HG02884 (cell line): ENCODE results near the gene PAPPA2.

Experiments
- ATAC-seq: cut with Tn5 transposase; IDR thresholded peaks from one replicate; pipeline ENCODE4 v1.9.1; 2021; ENCODE audit warnings: mild to moderate bottlenecking, moderate library complexity; ENCODE audit not compliant: unreplicated experiment

Gene PAPPA2

GRCh38 chr1:176485083-176485482 is 22.1 kb downstream of the PAPPA2 start:
- no peak for ATAC-seq

GRCh38 chr1:176494436-176494835 is 31.5 kb downstream of the PAPPA2 start:
- no peak for ATAC-seq

GRCh38 chr1:176499671-176500070 is 36.7 kb downstream of the PAPPA2 start:
- no peak for ATAC-seq

- ATAC-seq = no peak
Measured at GRCh38 chr1:176501599-176501998, 38.6 kb downstream of the PAPPA2 start.

- no peak for ATAC-seq
Measured at GRCh38 chr1:176504848-176505553, 42.0 kb downstream of the PAPPA2 start.

GRCh38 chr1:176512966-176513365 is 50.0 kb downstream of the PAPPA2 start:
- ATAC-seq = no peak

GRCh38 chr1:176515310-176515709 is 52.3 kb downstream of the PAPPA2 start:
- ATAC-seq = no peak

- peak; percentile 95 for ATAC-seq
Measured at GRCh38 chr1:176517484-176517883, 54.5 kb downstream of the PAPPA2 start.

GRCh38 chr1:176521211-176521610 is 58.2 kb downstream of the PAPPA2 start:
- no peak for ATAC-seq

- ATAC-seq = no peak
Measured at GRCh38 chr1:176522310-176522845, 59.4 kb downstream of the PAPPA2 start.

- ATAC-seq = no peak
Measured at GRCh38 chr1:176529395-176530090, 66.6 kb downstream of the PAPPA2 start.

GRCh38 chr1:176531036-176531435 is 68.1 kb downstream of the PAPPA2 start:
- no peak for ATAC-seq

- no peak for ATAC-seq
Measured at GRCh38 chr1:176531921-176532897, 69.2 kb downstream of the PAPPA2 start.

GRCh38 chr1:176533020-176533419 is 70.0 kb downstream of the PAPPA2 start:
- no peak for ATAC-seq

- ATAC-seq = no peak
Measured at GRCh38 chr1:176536588-176536987, 73.6 kb downstream of the PAPPA2 start.

GRCh38 chr1:176539018-176539417 is 76.0 kb downstream of the PAPPA2 start:
- no peak for ATAC-seq

- no peak for ATAC-seq
Measured at GRCh38 chr1:176540428-176540827, 77.5 kb downstream of the PAPPA2 start.

GRCh38 chr1:176541663-176542062 is 78.7 kb downstream of the PAPPA2 start:
- no peak for ATAC-seq

GRCh38 chr1:176542352-176542751 is 79.4 kb downstream of the PAPPA2 start:
- ATAC-seq = no peak

- no peak for ATAC-seq
Measured at GRCh38 chr1:176543360-176544129, 80.6 kb downstream of the PAPPA2 start.
